Measurements from ENCODE around the gene ARL15.

- TF ChIP-seq CTCF (IDR thresholded peaks at IDR 0.05) (no peak), POLR2A (IDR thresholded peaks at IDR 0.05) (no peak)
Measured at GRCh38 chr5:54309276-54309675, 1.1 kb downstream of the ARL15 start.

Measured in vagina (tissue), 2 donors.